GM12873 (cell line): ENCODE data around the gene DCLK2.

Source experiments
- TF ChIP-seq, protein P1 (sequence below): IDR thresholded peaks from 2 replicates; pipeline ENCODE4 v1.5.1; 2012; ENCODE audit warnings: low read depth, mild to moderate bottlenecking, moderate library complexity, low read length, control low read depth; ENCODE audit not compliant: insufficient read depth; ENCODE audit errors: missing control alignments

Gene DCLK2

DNA sequence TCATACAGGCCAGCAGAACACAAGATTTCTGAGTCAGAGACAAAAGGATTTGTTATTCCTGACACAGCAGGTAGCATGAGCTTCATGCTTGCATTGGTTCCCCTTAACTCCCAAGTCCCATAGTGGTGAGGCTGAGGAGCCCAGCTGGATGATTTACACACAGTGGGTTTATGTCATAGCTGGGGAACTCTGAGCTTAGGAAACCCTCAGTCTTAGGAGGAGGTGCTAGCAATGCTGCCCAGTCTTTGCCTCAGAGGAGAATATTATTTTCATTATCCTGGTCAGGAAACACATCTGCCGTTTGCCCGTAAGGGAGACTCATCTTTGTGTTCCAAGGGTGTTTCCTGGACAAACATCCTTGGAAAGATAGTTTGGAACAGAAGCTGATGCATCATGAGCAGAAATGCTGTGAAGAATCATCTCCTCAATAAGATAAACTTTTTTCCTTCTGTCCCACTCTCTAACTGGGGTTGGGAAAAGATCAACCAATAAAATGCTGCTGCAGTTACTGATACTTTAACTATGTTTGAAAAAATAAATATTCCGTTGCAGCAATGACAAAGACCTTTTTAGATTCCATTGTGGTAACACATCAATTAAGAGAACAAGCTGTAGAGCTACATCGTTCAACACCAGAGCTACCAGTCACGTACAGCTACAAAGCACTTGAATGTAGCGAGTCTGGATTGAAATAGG lies 146.8 kb downstream of the DCLK2 start:
- TF ChIP-seq, protein P1, sequence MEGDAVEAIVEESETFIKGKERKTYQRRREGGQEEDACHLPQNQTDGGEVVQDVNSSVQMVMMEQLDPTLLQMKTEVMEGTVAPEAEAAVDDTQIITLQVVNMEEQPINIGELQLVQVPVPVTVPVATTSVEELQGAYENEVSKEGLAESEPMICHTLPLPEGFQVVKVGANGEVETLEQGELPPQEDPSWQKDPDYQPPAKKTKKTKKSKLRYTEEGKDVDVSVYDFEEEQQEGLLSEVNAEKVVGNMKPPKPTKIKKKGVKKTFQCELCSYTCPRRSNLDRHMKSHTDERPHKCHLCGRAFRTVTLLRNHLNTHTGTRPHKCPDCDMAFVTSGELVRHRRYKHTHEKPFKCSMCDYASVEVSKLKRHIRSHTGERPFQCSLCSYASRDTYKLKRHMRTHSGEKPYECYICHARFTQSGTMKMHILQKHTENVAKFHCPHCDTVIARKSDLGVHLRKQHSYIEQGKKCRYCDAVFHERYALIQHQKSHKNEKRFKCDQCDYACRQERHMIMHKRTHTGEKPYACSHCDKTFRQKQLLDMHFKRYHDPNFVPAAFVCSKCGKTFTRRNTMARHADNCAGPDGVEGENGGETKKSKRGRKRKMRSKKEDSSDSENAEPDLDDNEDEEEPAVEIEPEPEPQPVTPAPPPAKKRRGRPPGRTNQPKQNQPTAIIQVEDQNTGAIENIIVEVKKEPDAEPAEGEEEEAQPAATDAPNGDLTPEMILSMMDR, result no peak

DNA sequence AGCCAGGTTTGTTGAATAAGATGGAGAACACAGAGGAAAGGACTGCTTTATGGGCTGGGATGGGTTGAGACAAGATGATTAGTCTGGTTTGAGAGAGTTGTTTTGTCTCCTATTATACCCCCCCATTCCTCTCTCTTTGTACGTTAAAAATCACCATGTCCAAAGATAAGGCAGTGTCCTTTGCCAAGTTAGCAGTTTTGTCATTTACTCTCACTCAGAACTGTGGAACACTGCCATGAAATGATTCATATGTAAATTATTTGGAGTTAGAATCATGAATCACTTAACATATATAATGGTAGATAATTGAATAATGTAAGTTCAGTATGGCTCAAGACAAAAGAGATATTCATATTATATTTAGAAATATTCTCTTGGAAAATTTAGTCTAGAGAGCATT lies 151.3 kb downstream of the DCLK2 start:
- TF ChIP-seq, protein P1, result no peak

DNA sequence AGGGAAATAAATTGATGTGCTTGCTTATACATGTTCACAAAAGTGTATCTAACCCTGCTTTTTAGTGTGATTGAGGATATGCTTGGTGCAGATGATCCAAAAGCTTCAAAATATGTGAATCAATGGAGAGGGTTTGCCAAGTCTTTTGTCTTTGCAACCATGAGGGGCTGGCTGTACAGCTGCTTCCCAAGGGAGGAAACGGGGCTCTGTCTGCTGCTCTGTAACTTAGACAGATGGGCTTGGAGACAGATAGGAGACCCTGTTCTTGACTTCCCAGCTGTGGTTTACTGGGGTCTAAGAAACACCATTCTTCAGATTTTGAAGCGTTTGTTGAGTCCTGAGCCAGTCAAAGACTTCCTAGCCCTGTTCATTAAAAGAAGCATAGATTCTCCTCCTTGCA lies 152.3 kb downstream of the DCLK2 start:
- TF ChIP-seq, protein P1, result no peak

DNA sequence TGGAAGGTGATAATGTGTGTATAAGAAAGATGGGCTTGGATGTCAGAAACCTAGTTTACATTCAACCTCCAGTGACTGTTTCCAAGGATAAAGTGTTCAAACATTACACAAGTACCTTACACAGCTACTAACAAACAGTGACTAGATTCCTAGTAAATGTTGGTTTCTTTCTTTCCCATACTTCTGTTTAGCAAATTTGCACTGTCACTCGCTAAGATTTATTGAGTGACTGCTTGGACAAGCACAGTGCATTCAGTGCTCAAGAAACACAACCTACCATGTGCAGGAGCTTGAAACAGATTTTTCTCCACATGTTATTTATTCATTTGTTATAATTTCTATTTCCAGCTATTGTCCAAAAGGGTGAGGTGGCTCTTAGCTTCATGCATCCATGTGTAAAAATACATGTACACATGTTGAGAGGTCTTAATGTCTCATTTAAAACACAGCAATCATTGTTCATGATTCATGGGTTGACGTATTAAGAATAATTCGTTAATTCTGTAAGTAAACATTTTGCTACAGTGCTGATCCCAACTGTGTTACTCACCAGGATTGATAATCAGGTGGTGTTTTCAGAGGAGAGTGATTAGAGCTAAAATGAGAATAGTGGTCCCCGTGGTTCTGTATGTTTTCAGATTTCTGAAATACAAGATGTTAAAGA lies 153.0 kb downstream of the DCLK2 start:
- TF ChIP-seq, protein P1, result no peak

DNA sequence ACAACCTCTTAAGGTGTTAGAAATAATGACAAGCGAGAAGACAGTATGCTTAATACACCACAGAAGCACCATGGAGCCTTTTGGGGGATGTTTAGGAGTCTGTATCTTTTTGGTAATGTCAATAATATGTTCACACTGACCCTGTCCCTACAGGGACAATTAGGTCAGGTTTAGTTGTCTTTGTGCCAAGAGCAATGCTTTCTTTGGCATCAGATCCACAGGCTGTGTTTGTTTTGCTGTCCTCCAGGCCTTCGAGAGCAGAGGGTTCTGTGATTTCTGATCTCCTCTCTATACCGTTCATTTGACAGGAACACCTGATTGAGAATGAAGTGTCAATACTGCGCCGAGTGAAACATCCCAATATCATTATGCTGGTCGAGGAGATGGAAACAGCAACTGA lies 153.8 kb downstream of the DCLK2 start:
- TF ChIP-seq, protein P1, result no peak

DNA sequence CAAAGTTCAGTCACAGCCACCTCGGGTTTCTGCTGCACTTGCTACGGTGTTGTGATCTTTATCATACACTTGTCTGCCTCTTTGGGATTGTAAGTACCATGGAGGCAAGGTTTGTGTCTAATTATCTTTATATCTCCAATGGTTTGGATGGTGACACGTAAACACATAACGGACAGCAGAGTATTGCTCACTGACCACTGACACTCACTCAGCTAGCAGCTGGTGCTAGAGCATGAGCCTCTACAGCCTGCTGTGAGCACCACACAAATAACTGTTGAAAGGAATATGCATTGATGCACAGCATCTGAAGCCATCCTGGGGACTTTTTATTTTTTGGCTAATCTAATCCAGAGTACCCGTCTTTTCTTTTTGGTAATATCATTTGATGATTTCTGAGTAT lies 156.0 kb downstream of the DCLK2 start:
- TF ChIP-seq, protein P1, result no peak

DNA sequence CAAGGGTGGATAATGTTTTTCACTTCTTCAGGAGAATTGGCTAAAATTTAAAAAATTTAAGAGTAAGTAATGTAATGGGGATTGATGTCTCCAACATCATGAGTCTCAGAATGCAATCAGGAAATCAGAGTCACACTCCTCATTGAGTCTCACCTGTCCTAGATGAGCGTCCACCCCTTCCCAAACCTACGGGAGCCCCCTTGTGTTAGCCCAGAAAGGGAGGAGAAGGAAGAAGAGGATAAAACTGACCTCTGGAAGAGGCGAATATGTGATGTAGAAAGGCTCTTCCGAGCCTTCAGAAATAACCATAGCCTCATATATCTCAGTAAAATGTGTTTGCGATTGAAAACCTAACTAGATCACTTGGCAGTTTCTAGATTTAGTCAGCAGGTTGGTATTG lies 157.1 kb downstream of the DCLK2 start:
- TF ChIP-seq, protein P1, result no peak
